SK-N-MC (cell line): ENCODE results near the gene DAAM1.

Experiments used
- DNase-seq: peaks from one replicate; pipeline ENCODE4 v3.0.0-alpha.2; 2011; ENCODE audit warnings: low read depth, low spot score
- H3K27ac ChIP-seq: fragments of 200-600 bp; sonication (generic); 2 replicates; pipeline ENCODE4 v1.5.1; 2016; ENCODE audit warnings: mixed run types
- H3K36me3 ChIP-seq: fragments of 200-600 bp; sonication (generic); 2 replicates; pipeline ENCODE4 v1.6.1; 2017; ENCODE audit warnings: antibody characterized with exemption, low read length, mixed read lengths; ENCODE audit not compliant: insufficient read depth
- H3K4me3 ChIP-seq: fragments of 200-600 bp; sonication (generic); 2 replicates; pipeline ENCODE4 v1.5.1; 2016
- H3K9ac ChIP-seq: fragments of 200-600 bp; sonication (generic); 2 replicates; pipeline ENCODE4 v1.8.0; 2017; ENCODE audit warnings: mixed run types, mixed read lengths; ENCODE audit not compliant: insufficient read length
- H3K9me3 ChIP-seq: fragments of 200-600 bp; sonication (generic); 2 replicates; pipeline ENCODE4 v1.6.1; 2017; ENCODE audit warnings: low read depth, mild to moderate bottlenecking, antibody characterized with exemption, low read length, moderate library complexity, mixed read lengths
- EZH2 ChIP-seq: fragments of 200-600 bp; sonication (generic); IDR thresholded peaks from one replicate; pipeline ENCODE4 v1.6.1; 2017; ENCODE audit warnings: antibody characterized with exemption
- FOXP2 ChIP-seq: optimal IDR thresholded peaks from 2 replicates; pipeline ENCODE3; 2011; ENCODE audit warnings: mild to moderate bottlenecking, moderate library complexity; ENCODE audit not compliant: insufficient read depth; ENCODE audit errors: extremely low read length, control extremely low read depth
- POLR2AphosphoS5 ChIP-seq: IDR thresholded peaks from 2 replicates; pipeline ENCODE4 v1.6.1; 2012; ENCODE audit warnings: mild to moderate bottlenecking, low read depth, low read length, borderline replicate concordance

The DAAM1 gene

GRCh38 chr14:59183150-59183549 is 5.3 kb upstream of the DAAM1 start:
- DNase-seq, result no peak
- Histone ChIP-seq H3K4me3 (no peak overlapping the region), H3K27ac (no peak overlapping the region), H3K36me3 (no peaks in the 10 kb centered on the region), H3K9ac (no peak overlapping the region), H3K9me3 (no peaks in the 10 kb centered on the region)
- no peak for TF ChIP-seq EZH2
- TF ChIP-seq POLR2AphosphoS5, result no peak
- no peak for TF ChIP-seq FOXP2

- no peak for DNase-seq
- H3K27ac ChIP-seq, result no peak overlapping the region
- TF ChIP-seq FOXP2 (no peak), POLR2AphosphoS5 (no peak), EZH2 (no peak)
- no peak overlapping the region for H3K9ac ChIP-seq
- H3K9me3 ChIP-seq, result no peaks in the 10 kb centered on the region
- no peaks in the 10 kb centered on the region for H3K36me3 ChIP-seq
- no peak overlapping the region for H3K4me3 ChIP-seq
These were observed 4.1 kb upstream of the DAAM1 start for GRCh38 chr14:59184396-59184795.

DNA sequence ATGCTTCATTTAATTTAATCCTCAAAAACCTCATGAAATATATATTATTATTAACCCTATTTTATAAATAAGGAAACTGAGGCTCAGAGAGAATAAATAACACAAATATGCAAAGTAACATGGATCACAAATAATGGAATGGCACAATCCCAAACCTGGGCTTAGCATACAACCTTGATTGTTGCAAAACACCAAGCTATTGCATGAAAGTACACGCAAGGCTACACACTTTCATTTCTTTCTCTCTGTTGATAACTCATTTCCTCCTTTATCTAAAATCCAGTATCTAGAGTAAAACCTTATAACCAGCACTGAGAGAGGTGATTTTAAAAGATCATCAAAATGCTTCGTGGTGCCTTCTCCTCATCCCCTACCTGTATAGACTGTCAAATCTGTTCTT is 2.8 kb upstream of the DAAM1 start:
- Histone ChIP-seq H3K9me3 (no peaks in the 10 kb centered on the region), H3K36me3 (no peaks in the 10 kb centered on the region), H3K27ac (no peak overlapping the region), H3K9ac (no peak overlapping the region), H3K4me3 (no peak overlapping the region)
- DNase-seq, result no peak
- TF ChIP-seq POLR2AphosphoS5 (no peak), FOXP2 (no peak), EZH2 (no peak)

- Histone ChIP-seq H3K9me3 (no peaks in the 10 kb centered on the region), H3K36me3 (no peaks in the 10 kb centered on the region), H3K9ac (no peak overlapping the region), H3K4me3 (no peak overlapping the region), H3K27ac (no peak overlapping the region)
- TF ChIP-seq POLR2AphosphoS5 (no peak), FOXP2 (no peak), EZH2 (no peak)
- DNase-seq, result no peak
These were observed 2.2 kb upstream of the DAAM1 start for GRCh38 chr14:59186306-59186705.

GRCh38 chr14:59187118-59187517 is 1.3 kb upstream of the DAAM1 start:
- TF ChIP-seq FOXP2, result no peak
- no peak for TF ChIP-seq EZH2
- TF ChIP-seq POLR2AphosphoS5, result no peak
- no peaks in the 10 kb centered on the region for H3K9me3 ChIP-seq
- DNase-seq, result no peak
- H3K36me3 ChIP-seq, result no peaks in the 10 kb centered on the region
- peak overlapping the region; percentile 61 for H3K9ac ChIP-seq
- no peak overlapping the region for H3K27ac ChIP-seq
- H3K4me3 ChIP-seq, result peak overlapping the region; percentile 94

DNA sequence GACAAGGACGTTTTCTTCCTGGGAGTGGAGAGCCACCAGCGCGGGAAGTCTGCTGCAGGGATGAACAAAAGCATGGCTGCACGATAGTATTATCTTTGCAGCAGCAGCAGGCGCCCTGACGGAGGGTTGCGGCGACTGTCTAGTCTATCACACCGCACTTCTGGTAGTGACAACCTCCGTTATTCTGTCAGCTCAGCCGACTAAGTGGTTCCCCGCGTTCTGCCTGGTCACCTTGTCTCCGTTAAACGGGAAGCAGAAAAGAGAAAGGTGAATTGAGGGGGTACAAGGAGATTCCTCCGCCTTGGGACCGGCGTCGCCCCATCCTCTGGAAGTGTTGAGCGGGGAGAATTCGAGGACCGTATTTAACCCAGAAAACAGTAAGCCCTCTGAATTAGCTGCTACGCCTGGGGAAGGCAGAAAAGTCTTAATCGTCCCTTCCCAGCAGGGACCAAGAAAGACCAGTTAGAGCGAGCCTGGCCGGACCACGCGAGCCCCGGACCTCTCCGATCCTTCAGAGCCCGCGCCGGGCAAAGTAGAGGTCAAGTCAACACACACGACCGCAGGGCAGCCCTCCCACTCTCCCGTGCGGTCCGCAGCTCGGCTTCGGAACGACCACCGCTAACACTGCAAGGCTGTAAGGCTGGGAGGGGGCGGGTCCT is 536 bp upstream of the DAAM1 start:
- Histone ChIP-seq H3K36me3 (no peaks in the 10 kb centered on the region), H3K9me3 (no peaks in the 10 kb centered on the region), H3K4me3 (peak overlapping the region; percentile 94), H3K9ac (peak overlapping the region; percentile 61), H3K27ac (no peak overlapping the region)
- DNase-seq, result no peak
- peak; percentile 76; the same call in 1 of the 2 replicates for TF ChIP-seq POLR2AphosphoS5
- no peak for TF ChIP-seq FOXP2
- no peak for TF ChIP-seq EZH2

DNA sequence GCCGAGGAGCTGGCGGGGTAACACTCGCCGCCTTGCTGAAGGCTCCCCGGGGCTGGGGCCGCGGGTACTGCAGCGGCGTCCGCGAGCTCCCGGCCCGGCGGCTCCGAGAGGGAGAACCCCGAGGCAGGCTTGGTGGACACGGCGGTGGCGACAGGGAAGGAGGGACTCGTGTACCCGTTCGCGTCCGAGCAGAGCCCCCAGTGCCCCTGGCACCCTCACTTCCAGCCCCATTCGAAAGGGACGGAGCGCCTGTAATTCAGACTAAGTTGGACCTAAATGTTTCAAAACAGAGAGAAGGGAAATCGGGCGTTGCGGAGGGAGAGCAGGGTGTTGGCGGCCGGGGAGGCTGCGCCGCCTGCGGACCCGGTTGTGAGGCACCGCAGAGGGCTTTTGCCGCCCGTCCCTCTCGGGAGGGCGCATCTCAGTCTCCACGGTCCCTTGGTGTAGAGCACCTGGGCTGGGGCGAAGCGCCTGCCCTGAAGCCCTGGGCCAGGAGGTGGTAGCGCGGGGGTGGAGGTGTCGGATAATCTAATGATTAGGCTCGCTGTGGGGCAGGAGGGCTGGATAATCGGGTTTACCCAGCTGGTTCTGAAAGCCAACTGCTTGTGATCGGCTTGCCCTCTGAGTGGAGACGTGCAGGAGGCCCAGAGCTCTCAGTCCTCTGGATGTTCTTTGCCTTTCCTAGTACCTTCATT is 771 bp downstream of the DAAM1 start:
- Histone ChIP-seq H3K4me3 (peak overlapping the region; percentile 94), H3K9ac (peak overlapping the region; percentile 46), H3K27ac (no peak overlapping the region), H3K36me3 (no peaks in the 10 kb centered on the region), H3K9me3 (no peaks in the 10 kb centered on the region)
- TF ChIP-seq FOXP2 (no peak), POLR2AphosphoS5 (no peak), EZH2 (no peak)
- DNase-seq, result no peak

DNA sequence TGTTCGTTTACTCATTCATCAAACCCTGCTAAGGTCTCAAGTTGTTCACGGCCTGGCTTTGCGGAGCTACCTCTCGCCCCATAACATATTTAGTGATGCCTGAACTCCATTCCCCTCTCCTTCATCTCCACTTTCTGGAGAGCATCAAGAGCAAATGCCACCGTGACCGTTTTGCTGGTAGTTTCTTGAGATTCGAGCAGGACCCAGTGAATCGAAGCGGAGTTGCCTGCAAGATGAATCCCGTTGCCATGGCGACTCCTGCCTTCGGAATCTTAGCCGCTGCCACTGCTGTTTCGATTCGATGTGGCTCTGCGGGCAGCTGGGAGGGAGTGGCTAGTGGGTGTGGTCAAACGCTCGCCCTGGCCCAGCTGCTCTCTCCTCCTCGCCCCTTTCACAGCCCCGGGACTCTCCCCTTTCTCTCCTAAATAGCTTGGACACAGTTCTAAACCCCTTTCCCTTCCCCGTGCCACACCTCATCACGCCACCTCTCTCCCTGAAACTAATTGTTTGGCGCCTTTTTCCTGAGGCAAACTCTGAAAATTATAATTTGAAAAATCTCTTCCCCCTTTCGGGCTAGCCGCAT is 1.4 kb downstream of the DAAM1 start:
- no peaks in the 10 kb centered on the region for H3K36me3 ChIP-seq
- no peak overlapping the region for H3K9ac ChIP-seq
- no peaks in the 10 kb centered on the region for H3K9me3 ChIP-seq
- no peak overlapping the region for H3K27ac ChIP-seq
- TF ChIP-seq POLR2AphosphoS5 (no peak), FOXP2 (no peak)
- DNase-seq, result no peak
- peak overlapping the region; percentile 94 for H3K4me3 ChIP-seq

- H3K9ac ChIP-seq, result no peak overlapping the region
These were observed 1.9 kb downstream of the DAAM1 start for GRCh38 chr14:59190372-59190771.

More at GRCh38 chr14:59190372-59190771, 1.9 kb downstream of the DAAM1 start:
- Histone ChIP-seq H3K27ac (no peak overlapping the region), H3K4me3 (peak overlapping the region; percentile 94), H3K9me3 (no peaks in the 10 kb centered on the region), H3K36me3 (no peaks in the 10 kb centered on the region)
- no peak for DNase-seq
- TF ChIP-seq POLR2AphosphoS5 (no peak), FOXP2 (no peak), EZH2 (no peak)
